HepG2 (cell line): Measurements from ENCODE around the gene TC2N. TPM values are rescaled to one million over a fixed set of nuclear protein-coding genes. Genes with fewer than 3 reads are reported as not detected.

ENCODE experiments used
- CEBPB ChIP-seq: IDR thresholded peaks from 2 replicates; pipeline ENCODE4 v1.6.1; 2011; ENCODE audit warnings: low read depth, low read length, improper control_type of control experiment, borderline replicate concordance
- CHD2 ChIP-seq: IDR thresholded peaks from 2 replicates; pipeline ENCODE4 v1.6.1; 2011; ENCODE audit warnings: low read depth, low read length, improper control_type of control experiment
- CREBL2 ChIP-seq: sonication (generic); formaldehyde crosslinking; IDR thresholded peaks from 2 replicates; pipeline ENCODE4 v1.8.1; 2023; ENCODE audit warnings: missing genetic modification reagents, mild to moderate bottlenecking, borderline replicate concordance
- DNMT3B ChIP-seq: conservative IDR thresholded peaks from 2 replicates; pipeline ENCODE4 v1.6.1; 2016; ENCODE audit warnings: missing biosample characterization, control low read depth
- GATAD2A ChIP-seq: IDR thresholded peaks from 2 replicates; pipeline ENCODE4 v1.6.1; 2016
- HOXA3 ChIP-seq: sonication (generic); formaldehyde crosslinking; IDR thresholded peaks from 2 replicates; pipeline ENCODE4 v1.5.0; 2020; ENCODE audit warnings: missing genetic modification reagents
- KIAA2018 ChIP-seq: sonication (generic); formaldehyde crosslinking; IDR thresholded peaks from 2 replicates; pipeline ENCODE4 v1.5.0; 2020; ENCODE audit warnings: mild to moderate bottlenecking, missing genetic modification reagents, borderline replicate concordance
- MAFG ChIP-seq: sonication (generic); formaldehyde crosslinking; IDR thresholded peaks from 2 replicates; pipeline ENCODE4 v1.5.1; 2020; ENCODE audit warnings: mild to moderate bottlenecking, missing genetic modification reagents
- NR2C2 ChIP-seq: sonication (generic); formaldehyde crosslinking; IDR thresholded peaks from 2 replicates; pipeline ENCODE4 v1.4.0; 2020; ENCODE audit warnings: missing genetic modification reagents, mild to moderate bottlenecking, moderate library complexity, borderline replicate concordance
- NR2F6 ChIP-seq, 2 experiments: IDR thresholded peaks; 2 replicates each; pipeline ENCODE4 v1.6.1; 2016; ENCODE audit warnings: antibody characterized with exemption in 1 of 2, mild to moderate bottlenecking in 1 of 2
- TCF7 ChIP-seq: sonication (generic); IDR thresholded peaks from 2 replicates; pipeline ENCODE4 v1.6.1; 2016; ENCODE audit warnings: antibody characterized with exemption, low read depth
- TIGD3 ChIP-seq: sonication (generic); formaldehyde crosslinking; IDR thresholded peaks from 2 replicates; pipeline ENCODE4 v1.5.1; 2020; ENCODE audit warnings: mild to moderate bottlenecking, missing genetic modification reagents, borderline replicate concordance
- ZNF496 ChIP-seq: sonication (generic); formaldehyde crosslinking; IDR thresholded peaks from 2 replicates; pipeline ENCODE4 v1.8.1; 2023; ENCODE audit warnings: mild to moderate bottlenecking, moderate library complexity, missing genetic modification reagents; ENCODE audit not compliant: insufficient replicate concordance
- polyA plus RNA-seq, 8 experiments: library from polyadenylated mRNA; depleted of rRNA in 3 of 8; stranded (reverse) in 7 of 8; unstranded in 1 of 8; fragments of >200 nt; fragmentation: Illumina TruSeq in 4 of 8; extraction: Trizol in 4 of 8; gene quantifications; 2 replicates each; pipeline versions ENCODE4 v1.2.1 to v1.2.3, GENCODE V29; 2011 to 2016; ENCODE audit warnings: low read depth in 4 of 8, missing spikeins in 1 of 8, mixed read lengths in 1 of 8; ENCODE audit not compliant: insufficient read depth in 1 of 8
- total RNA-seq, 5 experiments: library from RNA; depleted of rRNA; stranded (reverse); fragments of >200 nt; fragmentation: Illumina TruSeq; extraction: Trizol; gene quantifications; 2 replicates each; pipeline ENCODE4 v1.2.3, GENCODE V29; 2016; ENCODE audit warnings: low read depth in 1 of 5
- TF ChIP-seq, protein P1 (sequence below): sonication (generic); formaldehyde crosslinking; IDR thresholded peaks from 2 replicates; pipeline ENCODE4 v1.4.0; 2020; ENCODE audit warnings: missing genetic modification reagents
- TF ChIP-seq, protein P2 (sequence below), 2 experiments: fragments of 450-650 bp in 1 of 2; sonication (generic) in 1 of 2; formaldehyde crosslinking; IDR thresholded peaks; 2 replicates each; pipeline versions ENCODE4 v1.5.0 to v1.8.0; 2020 to 2022; ENCODE audit warnings: mild to moderate bottlenecking in 1 of 2, missing genetic modification reagents in 1 of 2
- TF ChIP-seq, protein P3 (sequence below): sonication (generic); formaldehyde crosslinking; IDR thresholded peaks from 2 replicates; pipeline ENCODE4 v1.5.1; 2020; ENCODE audit warnings: missing genetic modification reagents, mild to moderate bottlenecking, borderline replicate concordance

The TC2N gene
- total and polyA plus RNA-seq, 2 of the 13 experiments (the other 11 are each of a cell fraction or from before 2014, with no cell fraction given) = 0.03 TPM; not detected in 1

DNA sequence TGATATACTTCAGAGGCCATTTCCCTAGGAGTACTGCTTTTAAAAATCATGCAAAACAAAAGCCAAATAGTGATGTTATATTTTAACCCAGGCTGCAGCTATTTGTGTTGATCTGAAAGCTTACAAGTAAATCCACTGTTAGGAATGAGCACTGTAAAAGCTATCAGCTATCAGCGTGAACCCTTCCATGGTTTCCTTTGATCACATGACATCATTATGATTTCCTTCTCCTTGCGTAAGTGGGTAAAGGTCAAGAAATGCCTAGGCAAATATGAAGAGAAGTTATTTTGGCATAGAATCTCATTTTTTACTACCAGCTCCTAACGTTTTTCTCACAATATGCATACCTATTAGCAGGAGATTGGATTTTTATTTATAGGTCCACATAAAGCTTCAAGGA is 86.9 kb downstream of the TC2N start (continued):
- TF ChIP-seq, protein P1, sequence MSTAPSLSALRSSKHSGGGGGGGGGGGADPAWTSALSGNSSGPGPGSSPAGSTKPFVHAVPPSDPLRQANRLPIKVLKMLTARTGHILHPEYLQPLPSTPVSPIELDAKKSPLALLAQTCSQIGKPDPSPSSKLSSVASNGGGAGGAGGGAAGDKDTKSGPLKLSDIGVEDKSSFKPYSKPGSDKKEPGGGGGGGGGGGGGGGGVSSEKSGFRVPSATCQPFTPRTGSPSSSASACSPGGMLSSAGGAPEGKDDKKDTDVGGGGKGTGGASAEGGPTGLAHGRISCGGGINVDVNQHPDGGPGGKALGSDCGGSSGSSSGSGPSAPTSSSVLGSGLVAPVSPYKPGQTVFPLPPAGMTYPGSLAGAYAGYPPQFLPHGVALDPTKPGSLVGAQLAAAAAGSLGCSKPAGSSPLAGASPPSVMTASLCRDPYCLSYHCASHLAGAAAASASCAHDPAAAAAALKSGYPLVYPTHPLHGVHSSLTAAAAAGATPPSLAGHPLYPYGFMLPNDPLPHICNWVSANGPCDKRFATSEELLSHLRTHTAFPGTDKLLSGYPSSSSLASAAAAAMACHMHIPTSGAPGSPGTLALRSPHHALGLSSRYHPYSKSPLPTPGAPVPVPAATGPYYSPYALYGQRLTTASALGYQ (CRISPR knock-in tag) = no peak
- TF ChIP-seq, protein P2, sequence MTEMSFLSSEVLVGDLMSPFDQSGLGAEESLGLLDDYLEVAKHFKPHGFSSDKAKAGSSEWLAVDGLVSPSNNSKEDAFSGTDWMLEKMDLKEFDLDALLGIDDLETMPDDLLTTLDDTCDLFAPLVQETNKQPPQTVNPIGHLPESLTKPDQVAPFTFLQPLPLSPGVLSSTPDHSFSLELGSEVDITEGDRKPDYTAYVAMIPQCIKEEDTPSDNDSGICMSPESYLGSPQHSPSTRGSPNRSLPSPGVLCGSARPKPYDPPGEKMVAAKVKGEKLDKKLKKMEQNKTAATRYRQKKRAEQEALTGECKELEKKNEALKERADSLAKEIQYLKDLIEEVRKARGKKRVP (CRISPR knock-in tag; IDR thresholded peaks at IDR 0.05) = 0 out of 4 replicates have a peak, but pooled peaks of 1 of the 2 experiments have one; percentile 18
- TF ChIP-seq DNMT3B (no peak), CHD2 (no peak), CREBL2 (CRISPR knock-in tag) (no peak), ZNF496 (no peak), NR2F6 (IDR thresholded peaks at IDR 0.05) (peak; percentile 40; the same call in 1 of the 2 replicates), NR2F6 (CRISPR knock-in tag; IDR thresholded peaks at IDR 0.05) (no peak), TIGD3 (CRISPR knock-in tag) (no peak), TCF7 (peak; percentile 31; the same call in 1 of the 2 replicates), HOXA3 (CRISPR knock-in tag) (no peak), KIAA2018 (no peak), NR2C2 (CRISPR knock-in tag) (peak; percentile 26; the same call in 1 of the 2 replicates), MAFG (no peak), GATAD2A (CRISPR knock-in tag) (0 out of 2 replicates have a peak, but pooled peaks have one; percentile 17), CEBPB (peak; percentile 41; the same call in 1 of the 2 replicates)
- TF ChIP-seq, protein P3, sequence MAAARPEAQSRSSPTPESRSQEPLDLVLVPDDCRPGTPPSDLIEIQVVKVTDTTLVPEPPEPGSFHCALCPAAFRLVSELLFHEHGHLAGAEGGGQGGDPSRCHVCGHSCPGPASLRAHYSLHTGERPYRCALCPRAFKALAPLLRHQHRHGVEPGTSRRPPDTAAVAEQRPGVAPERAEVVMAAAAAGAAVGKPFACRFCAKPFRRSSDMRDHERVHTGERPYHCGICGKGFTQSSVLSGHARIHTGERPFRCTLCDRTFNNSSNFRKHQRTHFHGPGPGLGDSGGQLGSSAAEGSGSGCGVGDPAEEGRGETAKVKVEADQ (CRISPR knock-in tag) = no peak
